COR-L47 (cell line): ENCODE data around the gene FAM193A.
"Not testable (repeated sequence)": the region's sequence is repeated elsewhere in the genome, so short reads cannot be mapped to it uniquely, and the experiment has no call there.

Experiments
- DNase-seq: peaks from one replicate; lab custom pipeline; 2025; lab: John Stamatoyannopoulos, UW

The FAM193A gene

GRCh38 chr4:2536193-2537010, at the start of gene FAM193A:
TSS of gene FAM193A (plus strand) at chr4:2536647. CDS start at chr4:2536916, 269 bp downstream.
- DNase-seq, result peak; percentile 99

- DNase-seq, result no peak
These were observed 49.5 kb upstream of the FAM193A start for GRCh38 chr4:2486981-2487380.

DNA sequence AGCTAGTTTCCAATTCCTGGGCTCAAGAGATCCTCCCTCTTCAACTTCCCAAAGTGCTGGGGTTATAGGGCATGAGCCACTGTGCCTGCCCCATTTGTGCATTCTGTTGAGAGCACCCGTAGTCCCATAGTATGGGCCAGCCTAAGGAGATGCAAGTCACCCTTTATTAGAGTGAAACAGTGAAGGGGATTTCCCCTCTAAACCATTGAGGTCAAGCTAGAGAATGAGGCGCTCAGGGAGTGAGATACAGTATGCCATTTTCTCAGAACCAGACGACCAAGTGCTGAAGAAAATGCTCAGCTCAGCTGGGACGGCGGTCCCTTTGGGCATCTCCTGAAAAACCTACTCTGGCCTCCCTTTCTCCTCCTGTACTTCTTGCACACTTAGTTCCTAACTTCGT, 48.8 kb upstream of the FAM193A start:
- DNase-seq, result no peak

GRCh38 chr4:2489081-2489805, 47.2 kb upstream of the FAM193A start:
- DNase-seq, result no peak

DNA sequence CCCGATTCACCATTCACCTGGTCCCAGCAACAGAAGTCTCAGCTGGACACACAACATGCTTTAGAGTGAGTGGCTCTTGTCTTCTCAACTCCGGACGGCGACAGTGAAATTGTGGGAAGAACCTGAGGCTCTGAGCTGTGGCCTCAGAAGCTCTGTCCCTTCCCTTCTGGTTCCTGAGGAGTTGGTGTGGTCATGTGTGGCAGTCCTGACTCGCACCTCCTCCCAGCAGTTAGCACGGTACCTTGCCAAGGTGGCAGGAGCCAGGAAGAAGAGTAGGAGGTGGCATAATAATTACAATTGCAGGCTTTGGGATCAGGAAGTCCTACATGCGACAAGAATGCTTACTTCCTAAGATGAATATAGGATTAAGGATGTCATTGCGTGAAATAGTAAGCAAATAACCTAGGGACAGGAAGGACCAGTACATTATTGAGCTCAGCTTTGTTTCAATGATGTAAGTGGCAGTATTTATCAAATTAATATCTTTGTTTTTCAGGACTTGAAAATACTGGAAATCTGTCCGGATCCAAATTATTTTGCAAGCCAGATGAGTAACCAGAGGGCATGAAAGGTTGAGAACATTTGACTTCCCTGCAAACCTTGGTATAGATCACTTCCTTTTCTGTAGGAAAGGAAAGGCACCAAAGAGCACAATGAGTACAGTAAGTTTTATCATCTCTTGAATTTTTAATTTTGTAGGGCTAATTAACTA, 46.5 kb upstream of the FAM193A start:
- DNase-seq, result no peak

DNA sequence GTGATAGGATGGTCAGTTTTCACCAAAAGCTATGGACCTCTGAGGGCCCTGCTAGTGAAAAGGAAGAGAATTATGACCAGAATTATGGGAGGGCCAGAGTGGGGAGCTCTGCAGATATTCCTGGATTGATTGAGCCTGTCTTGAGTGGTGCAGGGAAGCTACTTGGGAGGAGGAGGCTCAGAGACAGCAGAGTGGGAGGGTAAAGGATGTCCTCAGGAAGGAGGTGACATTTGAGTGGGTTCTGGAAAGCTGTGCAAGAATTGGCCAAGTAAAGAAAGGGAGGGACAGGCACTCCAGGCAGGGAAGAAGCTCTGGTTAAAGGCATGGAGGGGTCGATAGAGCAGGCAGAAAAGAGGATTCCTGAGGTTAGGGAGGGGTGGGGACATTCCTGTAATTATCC, 43.5 kb upstream of the FAM193A start:
- no peak for DNase-seq

- DNase-seq, result no peak
These were observed 41.5 kb upstream of the FAM193A start for GRCh38 chr4:2494992-2495391.

GRCh38 chr4:2497324-2497723, 39.1 kb upstream of the FAM193A start:
- DNase-seq, result no peak

DNA sequence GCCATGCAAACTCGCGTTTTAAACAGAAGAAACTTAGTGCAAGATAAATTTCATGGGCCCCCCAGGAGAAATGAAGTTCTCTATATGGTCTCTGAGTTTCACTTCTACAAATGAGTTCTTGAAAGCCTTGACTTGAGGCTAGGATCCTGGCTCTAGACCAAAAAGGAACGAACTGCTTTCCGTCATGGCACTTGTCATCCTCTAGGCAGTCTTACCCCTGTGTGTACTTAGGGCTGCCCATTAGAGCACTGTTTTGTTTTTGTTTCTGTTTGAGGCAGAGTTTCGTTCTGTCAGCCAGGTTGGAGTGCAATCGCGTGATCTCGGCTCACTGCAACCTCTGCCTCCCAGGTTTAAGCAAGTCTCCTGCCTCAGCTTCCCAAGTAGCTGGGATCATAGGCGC, 38.5 kb upstream of the FAM193A start:
- DNase-seq, result no peak

DNA sequence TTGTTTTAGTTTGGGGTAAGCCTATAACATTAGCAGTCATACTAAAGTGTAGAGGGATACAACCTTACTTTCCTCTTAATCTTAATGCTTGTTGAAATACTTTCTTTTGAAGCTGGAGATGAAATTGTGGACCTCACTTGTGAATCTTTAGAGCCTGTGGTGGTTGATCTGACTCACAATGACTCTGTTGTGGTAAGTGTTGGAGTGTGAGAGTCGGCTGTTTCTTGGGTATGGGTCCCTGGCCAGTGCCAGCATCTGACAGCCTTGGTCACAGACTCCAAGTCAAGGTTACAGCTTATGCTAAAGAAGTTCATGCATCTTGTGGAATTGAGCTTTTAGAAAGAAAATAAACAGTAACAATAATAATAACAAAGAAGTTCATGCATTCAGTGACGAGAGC, 35.9 kb upstream of the FAM193A start:
- DNase-seq, result no peak

GRCh38 chr4:2501034-2501594, 35.3 kb upstream of the FAM193A start:
- DNase-seq, result no peak

GRCh38 chr4:2503809-2504208, 32.6 kb upstream of the FAM193A start:
- no peak for DNase-seq

- DNase-seq, result no peak
These were observed 29.2 kb upstream of the FAM193A start for GRCh38 chr4:2507259-2507658.

- no peak for DNase-seq
These were observed 28.6 kb upstream of the FAM193A start for GRCh38 chr4:2507855-2508254.

DNA sequence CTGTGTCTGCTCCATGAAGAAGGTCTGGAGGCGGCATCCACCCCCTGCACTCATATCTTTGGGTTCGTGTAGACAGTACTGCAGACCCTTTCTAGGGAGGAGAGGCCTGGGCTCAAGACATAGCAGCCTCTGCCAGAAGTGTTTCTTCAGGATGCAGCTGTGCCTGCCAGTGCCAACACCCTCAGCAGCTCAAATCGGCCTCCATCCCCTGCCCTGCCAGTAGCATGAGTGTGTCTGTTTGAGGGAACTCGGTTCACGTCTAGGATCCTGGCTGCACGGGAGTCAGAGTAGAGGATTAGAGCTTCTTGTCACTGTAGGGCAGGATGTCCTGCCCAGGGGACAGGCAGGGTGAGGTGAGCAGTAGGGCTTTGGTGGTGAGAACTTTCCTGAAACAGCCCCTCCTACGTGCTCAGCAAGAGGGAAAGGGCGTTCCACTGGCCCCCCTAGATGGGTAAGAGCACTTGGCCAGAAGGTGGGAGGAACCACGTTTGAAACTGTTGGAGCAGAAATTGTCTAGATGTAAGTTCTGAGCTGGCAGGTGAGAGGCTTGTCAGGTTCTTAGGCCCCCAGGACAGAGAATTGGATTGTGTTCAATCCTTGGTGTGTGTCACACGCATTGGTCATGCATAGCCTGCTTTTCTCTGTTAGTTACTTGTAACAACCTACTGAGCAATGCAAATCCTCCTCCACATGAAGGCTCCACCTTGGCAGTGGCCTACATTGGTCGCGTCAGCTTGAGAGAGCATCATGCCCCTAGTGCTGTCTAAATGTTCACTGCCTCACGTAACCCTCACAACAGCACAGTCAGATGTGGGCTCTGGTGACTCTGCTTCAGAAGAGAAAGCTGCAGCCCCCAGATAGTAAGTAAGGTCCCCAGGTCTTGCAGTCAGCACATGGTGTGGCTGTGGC, 25.8 kb upstream of the FAM193A start:
- DNase-seq, result no peak

DNA sequence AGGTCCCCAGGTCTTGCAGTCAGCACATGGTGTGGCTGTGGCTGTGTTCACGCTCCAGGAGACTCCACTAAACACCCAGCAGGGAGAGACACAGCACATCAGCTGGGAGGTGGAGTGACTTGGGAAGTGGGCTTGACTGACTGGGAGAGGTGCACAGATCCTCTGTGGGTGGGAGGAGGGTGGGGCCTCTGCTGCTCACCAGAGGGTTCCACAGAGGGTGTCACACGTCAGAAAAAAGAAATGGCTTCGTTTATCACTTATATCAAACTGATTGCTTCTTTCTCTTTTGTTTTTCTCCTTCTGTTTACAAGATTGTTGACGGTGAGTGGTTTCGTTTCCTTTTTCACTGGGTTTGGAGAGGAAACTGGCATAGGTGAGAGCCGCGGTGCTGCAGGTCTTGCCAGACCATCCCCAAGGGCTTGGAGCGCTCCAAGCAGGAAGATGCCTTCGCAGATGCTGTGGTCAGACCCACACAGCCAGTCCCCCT, 24.8 kb upstream of the FAM193A start:
- DNase-seq, result no peak

DNA sequence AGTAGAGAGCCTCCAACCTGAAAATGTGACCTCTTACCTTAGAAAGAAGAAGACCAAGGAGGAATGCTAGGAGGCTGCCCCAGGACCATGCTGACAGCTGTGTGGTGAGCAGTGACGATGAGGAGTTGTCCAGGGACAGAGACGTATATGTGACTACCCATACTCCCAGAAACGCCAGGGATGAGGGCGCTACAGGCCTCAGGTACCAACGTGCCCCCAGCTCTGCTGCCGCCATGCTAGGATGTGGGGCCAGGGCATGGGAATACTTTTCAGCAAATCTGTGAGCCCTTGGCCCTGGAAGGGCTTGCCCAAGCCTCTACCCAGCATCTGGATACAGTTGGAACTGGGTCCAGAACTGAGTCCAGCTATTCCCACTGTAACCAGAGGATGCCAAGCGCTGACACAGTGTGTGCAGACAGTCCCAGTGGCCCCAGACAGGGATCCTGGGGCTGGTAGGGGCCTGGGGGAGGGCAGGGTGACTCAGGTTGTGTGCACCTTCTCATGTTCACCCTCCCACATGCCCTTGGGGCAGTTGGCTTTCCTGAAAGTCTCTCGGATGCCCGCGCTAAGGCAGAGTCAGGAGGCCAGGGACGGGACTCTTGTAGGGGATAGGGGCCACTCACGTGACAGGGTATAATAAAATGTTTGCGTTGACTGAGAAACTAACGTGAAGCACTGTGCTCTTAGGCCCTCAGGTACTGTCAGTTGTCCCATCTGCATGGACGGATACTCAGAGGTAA, 23.9 kb upstream of the FAM193A start:
- DNase-seq, result no peak

- not testable (repeated sequence) for DNase-seq
These were observed 22.3 kb upstream of the FAM193A start for GRCh38 chr4:2514193-2514592.

- DNase-seq, result not testable (repeated sequence)
These were observed 21.5 kb upstream of the FAM193A start for GRCh38 chr4:2514944-2515343.

- no peak for DNase-seq
These were observed 20.5 kb upstream of the FAM193A start for GRCh38 chr4:2515830-2516550.
